GM18499 (cell line): ENCODE data around the gene OASL.

Source experiments
- ATAC-seq: cut with Tn5 transposase; IDR thresholded peaks from one replicate; pipeline ENCODE4 v1.9.1; 2021; ENCODE audit warnings: moderate number of reproducible peaks; ENCODE audit not compliant: insufficient read depth, unreplicated experiment

OASL gene

DNA sequence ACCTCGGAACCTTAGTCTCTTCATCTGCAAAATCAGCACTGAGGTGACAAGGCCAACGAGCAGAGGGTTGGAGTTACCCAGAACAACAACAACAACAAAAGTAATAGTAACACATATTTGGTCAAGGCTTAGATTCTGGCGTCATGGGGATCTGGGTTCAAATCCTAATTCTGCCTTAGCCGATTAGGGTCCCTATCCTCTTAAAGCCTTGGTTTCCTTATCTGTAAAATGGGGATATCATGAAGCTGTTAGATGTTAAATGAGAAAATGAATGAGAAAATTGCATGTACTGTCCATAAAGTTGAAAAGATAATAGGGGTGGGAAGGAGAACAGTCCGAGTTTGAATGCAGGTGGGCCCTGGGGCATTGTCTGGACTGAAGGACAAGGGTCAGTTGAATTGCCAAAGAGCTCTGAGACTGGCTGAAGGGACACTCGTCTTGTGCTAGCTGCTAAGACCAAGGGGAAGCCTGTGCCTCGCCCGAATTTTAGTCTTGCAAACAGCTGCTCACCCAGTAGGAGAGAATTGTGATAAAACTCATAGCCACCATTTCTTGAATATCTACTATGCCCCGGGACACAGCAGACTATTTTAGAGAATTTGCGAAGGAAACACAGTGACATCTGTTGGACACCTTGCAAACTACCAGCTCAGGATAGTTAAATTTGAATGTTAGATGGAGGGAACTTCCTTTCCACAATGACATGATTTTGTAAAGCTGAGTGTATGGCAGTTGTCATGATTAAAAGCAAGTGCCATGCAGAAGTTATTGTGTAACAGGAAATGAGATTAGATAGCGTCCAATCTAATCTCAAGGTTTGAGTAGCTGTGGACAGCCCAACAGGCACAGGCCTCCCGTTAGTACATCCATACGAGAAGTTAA lies 67.5 kb downstream of the OASL start:
- no peak for ATAC-seq

DNA sequence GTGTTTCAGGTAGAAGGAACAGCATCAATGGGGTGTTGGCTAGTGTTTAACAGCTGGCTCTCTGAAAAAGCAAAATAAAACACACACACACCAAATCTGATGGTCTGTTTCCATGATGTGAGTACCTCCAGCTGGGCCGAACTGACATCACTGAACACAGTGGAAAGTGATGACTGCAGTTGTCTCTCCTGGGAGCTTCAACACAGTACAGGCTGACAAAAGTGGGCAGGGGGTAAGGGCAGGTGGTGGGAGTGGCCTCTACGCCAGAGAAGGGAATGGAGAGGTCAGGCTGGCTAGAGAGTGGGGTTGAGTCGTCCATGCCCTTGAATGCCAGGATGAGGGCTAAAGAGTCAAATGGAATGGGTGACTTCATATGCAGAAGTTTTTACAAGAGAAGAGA lies 68.7 kb downstream of the OASL start:
- ATAC-seq = no peak
